Heart right ventricle (tissue), 16 donors: ENCODE results near the gene DIS3L2. TPM values are rescaled to one million over a fixed set of nuclear protein-coding genes. Genes with fewer than 3 reads are reported as not detected.

ENCODE experiments used
- ATAC-seq, 8 donors: fragments of 200-7000 bp; cut with Tn5 transposase; one replicate each; pipeline ENCODE4 v1.9.1; 2020; ENCODE audit warnings: mild to moderate bottlenecking in 8 of 8, moderate library complexity in 8 of 8, moderate number of reproducible peaks in 1 of 8
- DNase-seq, 2 donors: peaks; one replicate each; pipeline ENCODE4 v3.0.0-alpha.2; 2020
- H3K27ac ChIP-seq, 10 donors: fragments of 200-600 bp; sonication (generic) in 2 of 10; one replicate each; pipeline versions ENCODE4 v1.5.0 to v1.8.0; 2020 to 2022; ENCODE audit warnings: mild to moderate bottlenecking in 3 of 10
- H3K27me3 ChIP-seq, 7 donors: fragments of 200-600 bp; one replicate each; pipeline ENCODE4 v1.8.0; 2021 to 2022; ENCODE audit warnings: mild to moderate bottlenecking in 2 of 7
- H3K36me3 ChIP-seq, 9 donors: fragments of 200-600 bp; sonication (generic) in 1 of 9; one replicate each; pipeline versions ENCODE4 v1.5.0 to v1.8.0; 2020 to 2022; ENCODE audit warnings: mild to moderate bottlenecking in 2 of 9
- H3K4me1 ChIP-seq, 9 donors: fragments of 200-600 bp; sonication (generic) in 1 of 9; one replicate each; pipeline versions ENCODE4 v1.5.0 to v1.8.0; 2020 to 2022; ENCODE audit warnings: mild to moderate bottlenecking in 4 of 9
- H3K4me3 ChIP-seq, 10 donors: fragments of 200-600 bp; sonication (generic) in 2 of 10; one replicate each; pipeline versions ENCODE4 v1.5.0 to v1.8.0; 2020 to 2022; ENCODE audit warnings: mild to moderate bottlenecking in 7 of 10, moderate library complexity in 2 of 10
- H3K9me3 ChIP-seq, 11 donors: fragments of 200-600 bp in 10 of 11; sonication (generic) in 2 of 11; one replicate each; pipeline versions ENCODE4 v1.5.0 to v1.8.0; 2013 to 2022; ENCODE audit warnings: mild to moderate bottlenecking in 2 of 11, control low read depth in 1 of 11, moderate library complexity in 1 of 11
- WGBS, 2 donors: extraction: QIAGEN DNeasy Blood & Tissue Kit; methylation state at CpG; one replicate each; pipeline ENCODE4 v1.1.7; 2013; ENCODE audit warnings: inconsistent platforms in 1 of 2; 5-methylcytosine and 5-hydroxymethylcytosine counted together
- intact Hi-C, 10 donors: fragments of 100-400 bp; cut with DNase I; formaldehyde crosslinking; loops; one replicate each; pipeline versions ENCODE4 v1.11.1 to v1.14.2; 2022
- polyA plus RNA-seq, 2 donors: library from polyadenylated mRNA; stranded (reverse); fragments of 200-250 nt; gene quantifications; one replicate each; pipeline ENCODE4 v1.2.3, GENCODE V29; 2013
- total RNA-seq, 10 donors: library from RNA; stranded (reverse); fragmentation: NEBNext Ultra II Directional in 3 of 10; extraction: Animal tissue kit (Norgen Biotek cat#: 25700) in 3 of 10; gene quantifications; one replicate each; pipeline versions ENCODE4 v1.2.1 to v1.2.4, GENCODE V29; 2021 to 2023
- TF ChIP-seq, protein P1 (sequence below), 9 donors: fragments of 200-600 bp; sonication (generic) in 2 of 9; IDR thresholded peaks; one replicate each; pipeline versions ENCODE4 v1.5.0 to v1.8.0; 2021 to 2022; ENCODE audit warnings: antibody characterized with exemption in 9 of 9, mild to moderate bottlenecking in 5 of 9, moderate library complexity in 1 of 9
- donor health status: Arrhythmogenic right ventricular cardiomyopathy.
- donor health status: ischemic (EF 13 %, LVEDD 7.1; RV severe dilation, severe dysfunction).
- donor health status: healthy with polysubstance abuse.
- donor health status: DM: no; HTN: yes; CAD: no.
- donor health status: DM: no; HTN: no; CAD: no.
- donor health status: ischemic (EF 25% LVEDD 6.9; RV normal size, moderate dysfunction).
- donor health status: ischemic (EF 25% LVEDD 5.7; RV mildly dilated, moderate dysfunction).
- donor health status: healthy.
- donor health status: DM: yes; HTN: yes; CAD: no.
- donor health status: Ischemic cardiomyopathy.
- donor health status: ischemic (EF 35%, LVEDD 5.7; RV mildly dilated, moderate dysfunction).
- donor health status: nonischemic (EF 11% LVEDD 7.7; RV severe dilation, severe dysfunction).
- donor health status: DM: yes; HTN: yes; CAD: no.
- donor health status: PGD.
- donor health status: ischemic (EF 29% LVEDD 5.4; RV normal size, mild dysfunction).
- donor health status: nonischemic (EF 23%, LVEDD 6.1; RV moderate dilation, normal function).

The DIS3L2 gene
- total and polyA plus RNA-seq, 12 donors, result 9.5 to 24.5 (median 18.5) TPM

- DNase-seq (no peak), ATAC-seq (no peak)
- H3K27me3 ChIP-seq, result no peaks in the 10 kb centered on the region
- H3K4me1 ChIP-seq, result peaks cover 0 to 15% (median 3%) of the 10 kb centered on the region in 9 donors
- peaks cover 0 to 26% (median 0%) of the 10 kb centered on the region in 9 donors for H3K36me3 ChIP-seq
- TF ChIP-seq, protein P1, sequence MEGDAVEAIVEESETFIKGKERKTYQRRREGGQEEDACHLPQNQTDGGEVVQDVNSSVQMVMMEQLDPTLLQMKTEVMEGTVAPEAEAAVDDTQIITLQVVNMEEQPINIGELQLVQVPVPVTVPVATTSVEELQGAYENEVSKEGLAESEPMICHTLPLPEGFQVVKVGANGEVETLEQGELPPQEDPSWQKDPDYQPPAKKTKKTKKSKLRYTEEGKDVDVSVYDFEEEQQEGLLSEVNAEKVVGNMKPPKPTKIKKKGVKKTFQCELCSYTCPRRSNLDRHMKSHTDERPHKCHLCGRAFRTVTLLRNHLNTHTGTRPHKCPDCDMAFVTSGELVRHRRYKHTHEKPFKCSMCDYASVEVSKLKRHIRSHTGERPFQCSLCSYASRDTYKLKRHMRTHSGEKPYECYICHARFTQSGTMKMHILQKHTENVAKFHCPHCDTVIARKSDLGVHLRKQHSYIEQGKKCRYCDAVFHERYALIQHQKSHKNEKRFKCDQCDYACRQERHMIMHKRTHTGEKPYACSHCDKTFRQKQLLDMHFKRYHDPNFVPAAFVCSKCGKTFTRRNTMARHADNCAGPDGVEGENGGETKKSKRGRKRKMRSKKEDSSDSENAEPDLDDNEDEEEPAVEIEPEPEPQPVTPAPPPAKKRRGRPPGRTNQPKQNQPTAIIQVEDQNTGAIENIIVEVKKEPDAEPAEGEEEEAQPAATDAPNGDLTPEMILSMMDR (IDR thresholded peaks at IDR 0.05), result no peak
- 64 to 75% methylated on average over 8 of the region's 8 CpGs for WGBS, 2 donors
- H3K4me3 ChIP-seq, result no peak overlapping the region
- no peak overlapping the region for H3K27ac ChIP-seq
- H3K9me3 ChIP-seq, result peaks cover 0 to 15% (median 0%) of the 10 kb centered on the region in 11 donors
- intact Hi-C loops, result no loop called here
These were observed 315.3 kb downstream of the DIS3L2 start for GRCh38 chr2:232276733-232277313.

DNA sequence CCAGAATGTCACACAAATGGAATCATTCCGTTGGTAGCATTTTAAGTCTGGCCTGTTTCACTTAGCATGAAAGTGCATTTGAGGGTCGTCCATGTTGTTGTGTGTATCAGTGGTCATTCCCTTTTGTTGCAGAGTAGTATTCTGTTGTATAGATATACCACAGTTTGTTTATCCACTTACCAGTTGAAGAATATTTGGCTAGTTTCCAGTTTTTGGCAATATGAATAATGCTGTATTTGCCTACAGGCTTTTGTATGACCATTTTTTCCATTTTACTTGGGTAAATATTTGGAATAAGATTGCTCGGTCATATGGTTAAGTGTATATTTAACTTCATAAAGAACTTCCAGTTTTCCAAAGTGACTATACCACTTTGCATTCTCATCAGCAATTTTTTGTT is 317.0 kb downstream of the DIS3L2 start:
- Histone ChIP-seq H3K4me1 (peaks cover 0 to 15% (median 3%) of the 10 kb centered on the region in 9 donors), H3K27me3 (no peaks in the 10 kb centered on the region), H3K9me3 (peaks cover 0 to 15% (median 0%) of the 10 kb centered on the region in 11 donors), H3K27ac (no peak overlapping the region), H3K36me3 (peaks cover 0 to 16% (median 0%) of the 10 kb centered on the region in 9 donors), H3K4me3 (no peak overlapping the region)
- TF ChIP-seq, protein P1 (IDR thresholded peaks at IDR 0.05), result no peak
- no peak for ATAC-seq
- WGBS, 2 donors, result 97 to 99% methylated on average over 3 of the region's 3 CpGs
- intact Hi-C loops, result no loop called here
- no peak for DNase-seq

DNA sequence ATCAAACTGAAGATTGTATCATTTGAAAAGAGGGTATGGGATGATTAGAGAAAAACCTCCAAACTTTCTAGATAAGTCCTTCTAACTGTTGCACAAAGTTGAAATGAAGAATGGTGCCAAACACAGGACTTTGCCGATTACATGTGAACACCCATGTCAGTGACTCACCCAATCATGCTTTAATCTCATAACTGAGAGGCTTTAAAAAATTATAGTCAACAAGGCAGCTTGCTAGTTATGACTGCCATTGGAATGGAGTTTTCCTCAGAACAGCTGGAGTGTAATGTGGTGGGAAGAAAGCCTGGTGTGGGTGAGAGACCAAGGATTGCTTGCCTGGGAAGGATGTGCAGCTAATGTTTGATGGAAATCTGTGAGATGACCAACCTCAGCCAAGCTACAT is 318.8 kb downstream of the DIS3L2 start:
- H3K9me3 ChIP-seq, result peaks cover 0 to 15% (median 0%) of the 10 kb centered on the region in 11 donors
- intact Hi-C loops, result no loop called here
- DNase-seq (no peak), ATAC-seq (no peak)
- H3K27ac ChIP-seq, result no peak overlapping the region
- no peaks in the 10 kb centered on the region for H3K27me3 ChIP-seq
- TF ChIP-seq, protein P1 (IDR thresholded peaks at IDR 0.05), result no peak
- WGBS, 2 donors, result 80 to 94% methylated on average over 1 of the region's 1 CpG
- H3K4me1 ChIP-seq, result peaks cover 0 to 15% (median 3%) of the 10 kb centered on the region in 9 donors
- H3K4me3 ChIP-seq, result no peak overlapping the region
- peaks cover 0 to 15% (median 0%) of the 10 kb centered on the region in 9 donors for H3K36me3 ChIP-seq

GRCh38 chr2:232281858-232282507 is 320.5 kb downstream of the DIS3L2 start:
- Histone ChIP-seq H3K9me3 (peaks cover 0 to 15% (median 0%) of the 10 kb centered on the region in 11 donors), H3K27me3 (no peaks in the 10 kb centered on the region), H3K4me3 (no peak overlapping the region), H3K36me3 (peaks cover 0 to 13% (median 0%) of the 10 kb centered on the region in 9 donors), H3K4me1 (peaks cover 0 to 4% (median 2%) of the 10 kb centered on the region in 9 donors), H3K27ac (no peak overlapping the region)
- TF ChIP-seq, protein P1 (IDR thresholded peaks at IDR 0.05), result no peak
- no peak for ATAC-seq
- WGBS, 2 donors, result 90% methylated on average over 6 of the region's 6 CpGs
- no peak for DNase-seq
- intact Hi-C loops, result no loop called here
